B cell (primary cell): ENCODE measurements around the gene SETDB1. TPM values are rescaled to one million over a fixed set of nuclear protein-coding genes. Genes with fewer than 3 reads are reported as not detected.

Experiments used
- ATAC-seq: fragments of 200-7000 bp; cut with Tn5 transposase; one replicate; pipeline ENCODE4 v1.10.0; 2021; ENCODE audit warnings: low read depth, mild to moderate bottlenecking, moderate number of reproducible peaks, moderate library complexity
- CTCF ChIA-PET: fragments of 350-600 bp; sonication (Branson Sonifier 250); formaldehyde crosslinking; loops from one replicate; lab custom pipeline; 2021; ENCODE audit warnings: antibody characterized with exemption, inconsistent platforms; lab: Charles Lee
- POLR2A ChIA-PET: fragments of 350-600 bp; sonication (Branson Sonifier 250); formaldehyde crosslinking; loops from one replicate; lab custom pipeline; 2021; ENCODE audit warnings: antibody characterized with exemption; lab: Charles Lee
- DNase-seq: peaks from one replicate; pipeline ENCODE4 v3.0.0; 2013
- H2AFZ ChIP-seq: 2 replicates; pipeline ENCODE4 v1.6.1; 2012; ENCODE audit warnings: mild to moderate bottlenecking, low read depth, low read length; ENCODE audit not compliant: insufficient read depth, poor library complexity, severe bottlenecking
- H3K27ac ChIP-seq, 2 donors: 1 replicate in 1 of 2; 2 replicates in 1 of 2; pipeline ENCODE4 v1.5.1; 2012 to 2013; ENCODE audit warnings: low read length in 2 of 2, mild to moderate bottlenecking in 2 of 2, moderate library complexity in 1 of 2
- H3K27me3 ChIP-seq, 4 experiments: fragments of 200-600 bp in 1 of 4; sonication (generic) in 1 of 4; replicated peaks in 1 of 4; 1 replicate in 2 of 4; 2 replicates in 2 of 4; pipeline versions ENCODE4 v1.6.1 to v1.7.0; 2013 to 2016; ENCODE audit warnings: low read length in 3 of 4, mild to moderate bottlenecking in 2 of 4, mixed read lengths in 1 of 4, moderate library complexity in 1 of 4; ENCODE audit not compliant: insufficient read depth in 4 of 4, control insufficient read depth in 3 of 4; ENCODE audit errors: control extremely low read depth in 1 of 4
- H3K36me3 ChIP-seq, 2 experiments: replicated peaks in 1 of 2; 1 replicate in 1 of 2; 2 replicates in 1 of 2; pipeline versions ENCODE4 v1.6.1 to v1.7.1; 2013; ENCODE audit warnings: low read length in 1 of 2; ENCODE audit not compliant: insufficient read depth in 2 of 2, control insufficient read depth in 1 of 2; ENCODE audit errors: control extremely low read depth in 1 of 2, extremely low read depth in 1 of 2
- H3K4me1 ChIP-seq, 2 donors: fragments of 200-600 bp in 1 of 2; sonication (generic) in 1 of 2; 1 replicate in 1 of 2; 2 replicates in 1 of 2; pipeline versions ENCODE4 v1.5.1 to v1.6.1; 2013 to 2017; ENCODE audit warnings: low read length in 2 of 2; ENCODE audit not compliant: control insufficient read depth in 2 of 2, insufficient read depth in 2 of 2
- H3K4me2 ChIP-seq: replicated peaks from 2 replicates; pipeline ENCODE3; 2012; ENCODE audit warnings: mild to moderate bottlenecking, low read depth, low read length; ENCODE audit not compliant: poor library complexity, severe bottlenecking
- H3K4me3 ChIP-seq, 5 experiments: fragments of 200-600 bp in 1 of 5; sonication (generic) in 1 of 5; 1 replicate in 3 of 5; 2 replicates in 2 of 5; pipeline versions ENCODE4 v1.5.1 to v1.7.0; 2011 to 2016; ENCODE audit warnings: low read length in 4 of 5, mild to moderate bottlenecking in 4 of 5, low read depth in 2 of 5, control low read depth in 1 of 5, moderate library complexity in 1 of 5; ENCODE audit not compliant: insufficient read depth in 1 of 5; ENCODE audit errors: control extremely low read depth in 1 of 5, extremely low read depth in 1 of 5
- H3K79me2 ChIP-seq: fragments of 200-600 bp; sonication (generic); one replicate; pipeline ENCODE4 v1.6.0; 2016; ENCODE audit warnings: low read length; ENCODE audit not compliant: control insufficient read depth, insufficient read depth
- H3K9ac ChIP-seq: fragments of 200-600 bp; sonication (generic); 2 replicates; pipeline ENCODE4 v1.6.1; 2017; ENCODE audit warnings: mild to moderate bottlenecking, low read length, moderate library complexity
- H3K9me3 ChIP-seq, 3 donors: one replicate each; pipeline versions ENCODE4 v1.6.1 to v1.7.1; 2013; ENCODE audit warnings: low read length in 2 of 3; ENCODE audit not compliant: control insufficient read depth in 2 of 3, insufficient read depth in 1 of 3; ENCODE audit errors: control extremely low read depth in 1 of 3
- H4K20me1 ChIP-seq: 2 replicates; pipeline ENCODE4 v1.6.0; 2012; ENCODE audit warnings: mild to moderate bottlenecking, low read length; ENCODE audit not compliant: insufficient read depth, control insufficient read depth, poor library complexity, severe bottlenecking
- H3K27ac Mint-ChIP-seq: one replicate; pipeline ENCODE4 v1.8.0; 2021; ENCODE audit warnings: mixed read lengths
- H3K27me3 Mint-ChIP-seq: one replicate; pipeline ENCODE4 v1.8.0; 2021; ENCODE audit warnings: mixed read lengths
- H3K4me1 Mint-ChIP-seq: one replicate; pipeline ENCODE4 v1.8.0; 2021; ENCODE audit warnings: mixed read lengths
- H3K4me3 Mint-ChIP-seq: one replicate; pipeline ENCODE4 v1.8.0; 2021; ENCODE audit warnings: mixed read lengths
- H3K9me3 Mint-ChIP-seq: one replicate; pipeline ENCODE4 v1.8.0; 2022; ENCODE audit warnings: mixed read lengths; ENCODE audit not compliant: insufficient read depth
- EZH2 ChIP-seq: IDR thresholded peaks from 2 replicates; pipeline ENCODE4 v1.6.1; 2012; ENCODE audit warnings: borderline replicate concordance, low read depth, mild to moderate bottlenecking, moderate library complexity, low read length; ENCODE audit not compliant: insufficient read depth, poor library complexity, severe bottlenecking
- WGBS: methylation state at CpG from one replicate; pipeline ENCODE4 v1.1.5; 2013; ENCODE audit warnings: missing lambda C conversion rate; ENCODE audit not compliant: insufficient coverage; 5-methylcytosine and 5-hydroxymethylcytosine counted together
- intact Hi-C: fragments of 100-400 bp; cut with micrococcal nuclease; formaldehyde crosslinking; loops from one replicate; pipeline ENCODE4 v1.10.0; 2022
- polyA plus RNA-seq: library from polyadenylated mRNA; depleted of rRNA; stranded (reverse); fragments of >200 nt; gene quantifications from 2 replicates; pipeline ENCODE4 v1.2.3, GENCODE V29; 2012
- total RNA-seq, 2 donors: library from RNA; stranded (reverse); fragments of 120-200 nt in 1 of 2; gene quantifications; 1 replicate in 1 of 2; 2 replicates in 1 of 2; pipeline versions ENCODE4 v1.2.3 to v1.2.4, GENCODE V29; 2013 to 2022
- TF ChIP-seq, protein P1 (sequence below): fragments of 200-600 bp; IDR thresholded peaks from one replicate; pipeline ENCODE4 v1.8.0; 2022; ENCODE audit warnings: antibody characterized with exemption, mild to moderate bottlenecking

SETDB1 gene
- total and polyA plus RNA-seq, 2 donors (not counting 1 experiment from before 2014, with no cell fraction given), result 57.4 to 115 TPM

DNA sequence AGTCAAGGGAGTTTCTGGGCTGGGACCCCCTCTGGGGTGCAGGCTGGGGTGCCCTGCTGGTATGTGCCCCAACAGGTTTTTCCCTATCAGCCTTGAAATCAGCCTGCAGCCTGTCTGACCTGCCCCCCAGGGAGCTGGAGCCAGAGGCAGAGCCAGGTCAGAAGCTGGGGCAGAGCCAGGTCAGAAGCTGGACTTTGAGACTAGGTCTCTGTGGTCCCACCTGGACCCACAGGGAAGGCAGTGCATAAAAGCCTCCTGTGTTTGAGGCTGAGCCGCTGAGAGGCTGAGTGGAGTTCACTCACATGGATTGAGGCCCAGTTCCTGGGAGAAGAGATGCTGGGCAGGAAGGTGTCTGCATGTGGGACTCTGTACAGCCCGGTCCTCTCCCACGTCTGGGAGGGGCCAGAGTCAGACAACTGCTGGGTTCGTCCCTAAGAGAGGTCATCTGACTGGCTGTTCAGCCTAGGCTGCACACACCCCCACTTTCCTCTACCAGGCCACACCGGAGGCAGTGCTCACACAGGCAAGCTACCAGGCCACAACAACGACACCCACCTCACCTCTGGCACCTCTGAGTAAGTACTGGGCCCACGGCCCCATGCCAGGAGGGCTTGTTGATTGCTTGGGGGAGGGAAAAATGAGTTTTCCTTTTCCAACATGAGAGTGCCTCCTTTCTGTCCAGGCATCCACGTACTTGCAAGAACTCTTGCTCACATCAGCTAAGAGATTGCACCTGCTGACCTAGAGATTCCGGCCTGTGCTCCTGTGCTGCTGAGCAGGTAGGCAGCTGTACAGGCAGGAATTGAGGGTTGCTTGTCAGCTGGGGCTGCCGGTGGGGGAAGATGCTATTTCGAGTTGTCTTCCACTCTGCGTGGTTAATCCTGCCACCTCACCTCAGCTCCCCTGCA lies 55.9 kb downstream of the SETDB1 start, which contains the start of gene ANXA9:
Gene ANXA9 (plus strand): TSS at position 488 of the 908 bp plus-strand sequence. CDS start 814 bp downstream, outside the sequence.
- Mint-ChIP-seq H3K4me1 (peaks cover 19% of the 10 kb centered on the region), H3K27me3 (no peaks in the 10 kb centered on the region), H3K9me3 (no peaks in the 10 kb centered on the region), H3K27ac (no peak within 1 kb of the TSS), H3K4me3 (no peak within 1 kb of the TSS)
- no peak within 1 kb of the TSS for H3K4me2 ChIP-seq
- ATAC-seq (no peak), DNase-seq (no peak)
- WGBS, result 90% methylated on average over 6 of the region's 12 CpGs
- peaks cover 13 to 18% of the 10 kb centered on the region in 2 donors for H3K4me1 ChIP-seq
- no peak within 1 kb of the TSS for H2AFZ ChIP-seq
- no peaks in the 10 kb centered on the region for H3K9me3 ChIP-seq
- no peaks in the 10 kb centered on the region for H4K20me1 ChIP-seq
- no peak within 1 kb of the TSS for H3K27ac ChIP-seq
- CTCF ChIA-PET, result interaction anchor here (0.7 to 5.7 kb wide), 6 partner anchors 12 to 25 kb away, joined by 3 to 35 read pairs (median 14); partner anchors contain the start of gene MINDY1
- intact Hi-C loops, result no loop called here
- no peak within 1 kb of the TSS for H3K4me3 ChIP-seq
- H3K9ac ChIP-seq, result no peak within 1 kb of the TSS
- no peak for TF ChIP-seq EZH2
- TF ChIP-seq, protein P1, sequence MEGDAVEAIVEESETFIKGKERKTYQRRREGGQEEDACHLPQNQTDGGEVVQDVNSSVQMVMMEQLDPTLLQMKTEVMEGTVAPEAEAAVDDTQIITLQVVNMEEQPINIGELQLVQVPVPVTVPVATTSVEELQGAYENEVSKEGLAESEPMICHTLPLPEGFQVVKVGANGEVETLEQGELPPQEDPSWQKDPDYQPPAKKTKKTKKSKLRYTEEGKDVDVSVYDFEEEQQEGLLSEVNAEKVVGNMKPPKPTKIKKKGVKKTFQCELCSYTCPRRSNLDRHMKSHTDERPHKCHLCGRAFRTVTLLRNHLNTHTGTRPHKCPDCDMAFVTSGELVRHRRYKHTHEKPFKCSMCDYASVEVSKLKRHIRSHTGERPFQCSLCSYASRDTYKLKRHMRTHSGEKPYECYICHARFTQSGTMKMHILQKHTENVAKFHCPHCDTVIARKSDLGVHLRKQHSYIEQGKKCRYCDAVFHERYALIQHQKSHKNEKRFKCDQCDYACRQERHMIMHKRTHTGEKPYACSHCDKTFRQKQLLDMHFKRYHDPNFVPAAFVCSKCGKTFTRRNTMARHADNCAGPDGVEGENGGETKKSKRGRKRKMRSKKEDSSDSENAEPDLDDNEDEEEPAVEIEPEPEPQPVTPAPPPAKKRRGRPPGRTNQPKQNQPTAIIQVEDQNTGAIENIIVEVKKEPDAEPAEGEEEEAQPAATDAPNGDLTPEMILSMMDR, result no peak
- H3K27me3 ChIP-seq, result no peaks in the 10 kb centered on the region
- H3K36me3 ChIP-seq, result no peaks in the 10 kb centered on the region
- no peaks in the 10 kb centered on the region for H3K79me2 ChIP-seq
- POLR2A ChIA-PET, result interaction anchor here (0.6 kb wide), 1 partner anchor 379 kb away, joined by 3 read pairs; no protein-coding TSS in a partner anchor
